ENCODE data around the gene C17orf114.

Gene C17orf114

GRCh38 chr17:4811471-4811870 lies 9.3 kb upstream of the C17orf114 start:
- H3K27ac ChIP-seq = no peak overlapping the region
- TF ChIP-seq EP300 (IDR thresholded peaks at IDR 0.05) = no peak
- no peak for TF ChIP-seq POLR2A (IDR thresholded peaks at IDR 0.05)
- peaks cover 0 to 15% (median 7%) of the 10 kb centered on the region in 4 donors for H3K4me1 ChIP-seq
- H3K36me3 ChIP-seq = peaks cover 0 to 57% (median under 1%) of the 10 kb centered on the region in 3 donors
- H3K4me3 ChIP-seq = no peak overlapping the region
- H3K27me3 ChIP-seq = no peaks in the 10 kb centered on the region
- no peaks in the 10 kb centered on the region for H3K9me3 ChIP-seq
- WGBS, 2 donors = 93 to 96% methylated on average over 12 of the region's 12 CpGs
- no peak for DNase-seq (ENCODE audit: low spot score in 2 of 2)

DNA sequence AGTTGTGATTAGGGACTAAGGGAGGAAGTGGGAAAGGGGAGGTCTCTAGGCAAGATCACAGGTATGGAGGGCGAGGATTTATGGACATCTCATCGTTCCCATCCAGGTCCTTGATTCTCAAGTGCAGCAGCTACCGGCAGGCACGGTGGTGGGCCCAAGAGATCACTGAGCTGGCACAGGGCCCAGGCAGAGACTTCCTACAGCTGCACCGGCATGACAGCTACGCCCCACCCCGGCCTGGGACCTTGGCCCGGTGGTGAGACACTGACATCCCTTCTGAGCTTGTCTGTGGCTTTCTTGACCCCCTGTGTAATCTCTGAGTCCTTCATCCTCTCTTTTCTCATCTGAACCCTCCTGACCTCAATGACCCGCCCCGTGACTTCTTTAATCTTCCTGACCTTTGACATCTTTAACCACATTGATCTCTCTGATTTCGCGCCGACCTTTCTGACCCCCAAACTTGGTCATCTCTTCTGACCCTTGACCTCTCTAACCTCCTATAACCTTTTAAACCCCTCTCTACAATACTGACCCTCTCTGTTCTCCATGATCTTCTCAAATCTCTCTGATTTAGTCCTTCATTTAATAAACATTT lies 8.7 kb upstream of the C17orf114 start:
- Histone ChIP-seq H3K27ac (no peak overlapping the region), H3K4me3 (no peak overlapping the region), H3K9me3 (no peaks in the 10 kb centered on the region), H3K27me3 (no peaks in the 10 kb centered on the region), H3K4me1 (peaks cover 0 to 22% (median 7%) of the 10 kb centered on the region in 4 donors), H3K36me3 (peaks cover 0 to 50% (median 0%) of the 10 kb centered on the region in 3 donors)
- WGBS, 2 donors = 58 to 62% methylated on average over 13 of the region's 13 CpGs
- no peak for DNase-seq (ENCODE audit: low spot score in 2 of 2)
- TF ChIP-seq CTCF (IDR thresholded peaks at IDR 0.05) (no peak), EP300 (IDR thresholded peaks at IDR 0.05) (no peak), POLR2A (IDR thresholded peaks at IDR 0.05) (no peak)

DNA sequence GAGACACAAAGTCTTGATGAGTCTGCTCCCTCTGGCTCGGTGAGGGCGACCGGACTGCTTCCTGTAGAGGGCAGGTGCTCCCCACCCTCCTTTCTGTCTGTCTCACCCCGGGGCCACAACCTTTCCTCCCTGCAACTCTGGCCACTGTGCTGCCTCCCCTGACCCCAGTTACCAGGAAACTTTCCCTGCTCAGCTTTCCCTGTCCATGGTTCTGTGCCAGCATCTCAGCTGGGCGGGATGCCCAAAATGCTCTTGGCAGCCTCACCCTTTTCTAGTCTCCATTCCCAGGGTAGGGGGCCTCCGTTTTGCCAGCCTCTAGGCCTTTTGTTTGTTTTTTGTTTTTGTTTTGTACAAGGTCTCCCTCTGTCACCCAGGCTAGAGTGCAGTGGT lies 6.2 kb upstream of the C17orf114 start:
- H3K9me3 ChIP-seq = no peaks in the 10 kb centered on the region
- DNase-seq (ENCODE audit: low spot score in 2 of 2) = peak in 1 of 2 donors; percentile 41
- 26 to 41% methylated on average over 6 of the region's 6 CpGs for WGBS, 2 donors
- H3K36me3 ChIP-seq = peaks cover 0 to 33% (median 0%) of the 10 kb centered on the region in 3 donors
- no peak for TF ChIP-seq CTCF (IDR thresholded peaks at IDR 0.05)
- no peak for TF ChIP-seq EP300 (IDR thresholded peaks at IDR 0.05)
- no peak for TF ChIP-seq POLR2A (IDR thresholded peaks at IDR 0.05)
- H3K4me3 ChIP-seq = peak overlapping the region in 1 of 4 donors; percentile 81
- H3K4me1 ChIP-seq = peaks cover 0 to 25% (median 7%) of the 10 kb centered on the region in 4 donors
- peak overlapping the region in 1 of 4 donors; percentile 86 for H3K27ac ChIP-seq
- no peaks in the 10 kb centered on the region for H3K27me3 ChIP-seq

DNA sequence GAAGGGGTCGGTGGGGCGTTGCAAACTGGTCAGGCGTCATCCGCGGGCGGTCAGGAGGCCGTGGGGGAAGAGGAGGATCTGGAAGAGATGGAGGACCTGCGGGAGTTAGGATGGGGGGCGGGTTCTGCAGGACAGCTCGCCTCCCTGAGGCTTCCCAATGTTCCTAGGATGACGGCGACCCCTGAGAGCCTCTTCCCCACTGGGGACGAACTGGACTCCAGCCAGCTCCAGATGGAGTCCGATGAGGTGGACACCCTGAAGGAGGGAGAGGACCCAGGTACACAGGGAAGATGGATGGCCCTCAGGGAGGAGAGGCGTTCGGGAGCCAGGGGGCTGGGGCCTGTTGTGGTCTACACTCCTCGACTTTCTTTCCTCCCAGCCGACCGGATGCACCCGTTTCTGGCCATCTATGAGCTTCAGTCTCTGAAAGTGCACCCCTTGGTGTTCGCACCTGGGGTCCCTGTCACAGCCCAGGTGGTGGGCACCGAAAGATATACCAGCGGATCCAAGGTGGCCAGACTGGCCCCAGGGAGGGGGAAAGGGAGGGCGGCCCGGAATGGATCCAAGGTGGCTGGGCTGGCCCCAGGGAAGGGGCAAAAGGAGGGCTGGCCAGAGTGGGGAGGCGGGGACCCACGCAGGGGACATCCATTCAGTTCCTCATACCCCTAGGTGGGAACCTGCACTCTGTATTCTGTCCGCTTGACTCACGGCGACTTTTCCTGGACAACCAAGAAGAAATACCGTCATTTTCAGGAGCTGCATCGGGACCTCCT lies 5.7 kb upstream of the C17orf114 start:
- 31 to 34% methylated on average over 31 to 32 of the region's 32 CpGs for WGBS, 2 donors
- TF ChIP-seq EP300 (IDR thresholded peaks at IDR 0.05) = no peak
- TF ChIP-seq CTCF (IDR thresholded peaks at IDR 0.05) = no peak
- no peak for TF ChIP-seq POLR2A (IDR thresholded peaks at IDR 0.05)
- H3K27ac ChIP-seq = peak overlapping the region in 3 of 4 donors; percentile 61 to 86 (median 78)

GRCh38 chr17:4806777-4807604 lies 4.9 kb upstream of the C17orf114 start, which contains the start of gene PLD2:
TSS of gene PLD2 (plus strand) at chr17:4807152. CDS start at chr17:4807773, 621 bp downstream.
- WGBS, 2 donors = 0% methylated on average over 3 to 39 of the region's 106 CpGs
- TF ChIP-seq EP300 (IDR thresholded peaks at IDR 0.05) (no peak), POLR2A (IDR thresholded peaks at IDR 0.05) (peak; percentile 4 to 55), CTCF (IDR thresholded peaks at IDR 0.05) (peak in 1 of 5 experiments; percentile 33)
- Histone ChIP-seq H3K4me3 (peak within 1 kb of the TSS; percentile 63 to 82 (median 76)), H3K27ac (peak within 1 kb of the TSS in 3 of 4 donors; percentile 61 to 86 (median 78)), H3K36me3 (peaks cover 0 to 33% (median 0%) of the 10 kb centered on the region in 3 donors), H3K4me1 (peaks cover 0 to 25% (median 7%) of the 10 kb centered on the region in 4 donors), H3K9me3 (no peaks in the 10 kb centered on the region), H3K27me3 (no peaks in the 10 kb centered on the region)
- DNase-seq (ENCODE audit: low spot score in 2 of 2) = peak; percentile 57 to 65

More for the DNA sequence above, 5.7 kb upstream of the C17orf114 start:
- H3K36me3 ChIP-seq = peaks cover 0 to 33% (median 0%) of the 10 kb centered on the region in 3 donors
- H3K9me3 ChIP-seq = no peaks in the 10 kb centered on the region
- no peak for DNase-seq (ENCODE audit: low spot score in 2 of 2)
- peak overlapping the region; percentile 63 to 82 (median 76) for H3K4me3 ChIP-seq
- no peaks in the 10 kb centered on the region for H3K27me3 ChIP-seq
- peaks cover 0 to 25% (median 7%) of the 10 kb centered on the region in 4 donors for H3K4me1 ChIP-seq

Measured in tibial nerve (tissue), 4 donors.